GM12873 (cell line): Measurements from ENCODE around the gene BCORL1.

Experiments used
- CTCF ChIP-seq: IDR thresholded peaks from 2 replicates; pipeline ENCODE4 v1.5.1; 2012; ENCODE audit warnings: low read depth, mild to moderate bottlenecking, moderate library complexity, low read length, control low read depth; ENCODE audit not compliant: insufficient read depth; ENCODE audit errors: missing control alignments

BCORL1 gene

DNA sequence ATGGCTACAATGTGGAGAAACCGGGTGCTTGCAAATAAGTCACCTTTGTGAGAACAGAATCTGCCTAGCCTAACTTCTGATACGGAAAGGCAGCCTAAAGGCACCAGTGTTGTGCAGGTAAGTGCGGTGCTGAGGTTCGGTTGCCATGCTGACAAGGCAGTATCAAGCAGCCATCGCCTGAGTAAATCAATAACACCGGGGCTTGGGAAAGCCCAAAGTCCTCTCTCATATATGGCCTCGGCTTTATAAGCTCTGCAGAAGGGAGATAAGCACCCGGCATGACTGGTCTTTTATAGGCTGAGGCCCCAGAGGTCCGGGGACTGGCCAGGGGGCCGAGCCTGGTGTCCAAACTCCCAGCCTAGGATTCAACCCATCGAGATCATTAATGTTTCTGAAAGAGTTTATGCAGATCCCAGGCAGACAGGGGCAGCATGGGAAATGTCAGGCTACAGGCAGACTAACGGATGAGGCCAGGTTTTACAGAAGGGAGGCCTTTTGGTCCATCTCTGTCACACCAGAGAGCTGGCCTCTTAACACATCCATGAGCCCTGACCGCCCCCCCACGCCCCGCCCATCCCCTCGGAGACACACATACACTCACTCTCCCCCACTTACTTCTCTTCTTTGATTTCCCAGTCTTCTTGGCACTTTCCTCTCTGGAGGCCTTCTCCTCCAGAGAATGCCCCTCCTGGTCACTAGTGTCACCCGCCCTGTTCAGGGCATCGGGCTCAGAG is 89.3 kb downstream of the BCORL1 start:
- TF ChIP-seq CTCF = no peak

DNA sequence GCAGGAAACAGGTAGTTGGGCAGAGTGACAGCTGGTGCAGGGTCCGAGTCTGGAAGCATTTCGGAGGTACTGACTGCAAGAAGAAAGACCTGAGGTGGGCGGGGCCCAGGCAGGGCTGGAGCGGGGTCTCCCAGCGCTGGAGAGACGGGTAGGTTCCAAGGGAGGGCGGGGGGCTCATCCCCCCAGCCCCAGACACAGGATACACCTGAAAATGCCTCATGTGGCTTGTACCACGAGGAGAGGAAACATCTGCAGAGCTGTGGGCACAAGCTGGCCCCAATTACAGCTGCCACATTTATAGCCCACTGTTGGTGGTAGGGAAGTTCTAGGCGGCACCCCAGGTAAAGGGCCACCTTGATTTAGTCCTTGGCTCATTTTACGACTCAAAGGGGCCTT is 89.9 kb downstream of the BCORL1 start:
- TF ChIP-seq CTCF = no peak

- no peak for TF ChIP-seq CTCF
These were observed 93.3 kb downstream of the BCORL1 start for GRCh38 chrX:130075777-130076176.

DNA sequence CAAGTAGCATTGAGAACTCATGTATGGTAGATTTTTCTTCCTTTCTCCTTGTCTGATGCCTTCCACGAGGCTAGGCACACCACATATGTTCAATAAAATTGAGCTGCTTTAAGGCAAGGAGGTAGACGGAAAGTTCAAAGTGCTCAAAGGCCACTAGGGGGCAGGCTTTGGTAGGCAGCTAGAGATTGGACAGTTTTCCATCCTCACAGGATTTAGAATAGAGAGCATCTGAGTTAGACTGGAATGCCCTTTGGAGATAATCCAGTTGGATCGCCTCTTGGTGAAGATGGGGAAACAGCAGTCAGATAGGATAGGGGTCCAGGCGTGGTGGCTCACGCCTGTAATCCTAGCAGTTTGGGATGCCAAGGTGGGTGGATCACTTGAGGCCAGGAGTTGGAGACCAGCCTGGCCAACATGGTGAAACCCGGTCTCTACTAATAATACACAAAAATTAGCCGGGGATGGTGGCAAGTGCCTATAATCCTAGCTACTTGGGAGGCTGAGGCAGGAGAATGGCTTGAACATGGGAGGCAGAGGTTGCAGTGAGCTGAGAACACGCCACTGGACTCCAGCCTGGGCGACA is 97.5 kb downstream of the BCORL1 start:
- peak; percentile 83 for TF ChIP-seq CTCF

DNA sequence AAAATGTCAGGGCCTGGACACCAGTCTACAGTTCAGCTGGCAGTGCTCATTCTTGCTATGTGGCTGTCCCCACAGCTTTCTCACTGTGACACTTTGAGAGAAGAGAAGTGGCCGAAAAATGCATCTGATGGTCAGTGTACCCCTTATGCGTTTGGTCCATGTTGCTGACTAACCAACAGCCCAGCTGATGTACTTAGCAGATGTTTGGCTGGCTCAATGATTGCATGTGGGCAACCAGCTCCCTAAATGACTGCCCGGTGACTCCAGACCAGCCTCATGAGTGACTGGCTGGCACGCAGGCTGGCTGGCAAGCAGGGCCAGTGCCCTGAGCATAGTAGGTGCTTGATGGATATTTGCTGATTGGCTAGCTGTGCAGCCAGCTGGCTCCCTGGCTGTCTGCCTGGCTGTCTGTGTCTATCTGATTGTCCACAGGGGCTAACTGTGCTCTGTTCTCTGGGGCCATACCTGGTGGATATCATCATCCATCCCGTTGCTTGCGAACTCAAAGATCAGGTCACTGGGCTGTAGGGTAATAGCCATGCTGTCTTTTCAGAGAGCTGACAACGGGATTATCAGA is 98.4 kb downstream of the BCORL1 start:
- no peak for TF ChIP-seq CTCF

DNA sequence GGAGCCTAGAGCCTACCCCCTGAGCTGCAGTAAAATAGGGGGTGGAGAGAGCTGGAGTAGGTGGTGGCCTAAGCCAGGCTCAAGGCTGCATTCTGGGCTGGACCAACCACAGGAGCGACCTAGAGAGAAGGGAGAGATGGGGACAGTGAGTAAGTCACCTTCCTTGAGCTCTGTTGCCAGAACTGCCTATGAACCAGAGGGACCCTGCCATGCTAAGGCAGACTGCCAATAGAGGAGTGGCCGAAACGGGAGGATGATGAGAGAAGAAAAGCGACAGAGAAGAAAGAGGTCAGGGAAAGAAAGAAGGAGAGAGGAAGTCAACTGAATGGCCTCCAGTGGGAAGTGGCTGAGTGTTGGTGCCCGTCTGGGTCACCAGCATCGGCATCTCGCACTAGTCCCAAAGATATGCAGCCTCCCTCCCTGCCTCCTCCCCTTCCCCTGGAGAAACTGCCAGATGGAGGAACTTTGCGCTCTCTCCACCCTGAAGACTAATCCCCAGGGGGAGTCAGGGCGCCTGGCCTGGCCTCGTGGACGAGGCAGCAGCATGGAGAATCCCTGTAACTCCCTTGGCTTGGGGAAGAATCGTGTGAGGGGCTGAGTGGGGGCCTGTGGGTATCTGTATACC is 99.1 kb downstream of the BCORL1 start:
- no peak for TF ChIP-seq CTCF
